Islet precursor cell (in vitro differentiated cells): ENCODE results near the gene TSACC.

Experiments used
- DNase-seq: peaks from one replicate; pipeline ENCODE4 v3.0.0-alpha.2; 2018

TSACC gene

DNA sequence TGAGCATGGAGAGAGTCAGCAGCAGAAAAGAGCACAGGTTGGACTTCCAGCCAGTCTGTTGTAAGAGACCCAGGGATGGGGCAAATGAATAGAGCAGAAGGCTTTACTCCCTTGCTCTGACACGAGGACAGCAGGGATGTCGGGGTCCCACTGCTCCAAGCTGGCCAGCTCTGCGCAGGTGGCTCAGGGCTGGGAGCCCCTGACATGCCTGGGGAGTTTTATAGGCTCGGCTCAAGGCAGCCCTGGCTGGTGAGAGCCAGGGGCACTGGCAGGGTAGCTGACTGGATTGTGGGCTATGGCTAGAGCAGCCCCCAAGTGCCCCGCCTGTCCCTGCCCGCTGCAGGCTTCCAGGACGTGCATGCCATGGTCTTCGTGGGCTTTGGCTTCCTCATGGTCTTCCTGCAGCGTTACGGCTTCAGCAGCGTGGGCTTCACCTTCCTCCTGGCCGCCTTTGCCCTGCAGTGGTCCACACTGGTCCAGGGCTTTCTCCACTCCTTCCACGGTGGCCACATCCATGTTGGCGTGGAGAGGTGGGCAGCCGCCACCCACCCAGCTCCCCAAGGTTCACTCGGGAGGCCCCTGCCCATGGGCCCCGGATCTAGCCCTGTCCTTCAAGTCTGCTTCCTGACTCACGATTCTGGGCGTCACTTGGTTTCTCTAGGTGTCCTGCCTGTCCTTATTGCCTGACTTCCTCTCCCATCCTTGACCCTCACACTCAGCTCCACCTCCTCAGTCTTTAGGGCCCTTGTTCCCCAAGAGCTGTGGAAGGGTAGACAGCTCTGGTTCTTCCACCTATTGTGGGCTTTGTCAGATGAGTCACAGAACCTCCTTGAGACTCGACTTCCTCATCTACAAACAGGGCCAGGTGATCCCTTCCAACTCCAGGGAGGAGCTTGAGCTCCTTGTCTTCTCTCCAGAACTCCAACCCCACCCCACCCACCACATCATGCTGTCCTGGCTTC, 38.9 kb downstream of the TSACC start:
- no peak for DNase-seq

- peak; percentile 83 for DNase-seq
Measured at GRCh38 chr1:156378557-156378956, 40.2 kb downstream of the TSACC start.

DNA sequence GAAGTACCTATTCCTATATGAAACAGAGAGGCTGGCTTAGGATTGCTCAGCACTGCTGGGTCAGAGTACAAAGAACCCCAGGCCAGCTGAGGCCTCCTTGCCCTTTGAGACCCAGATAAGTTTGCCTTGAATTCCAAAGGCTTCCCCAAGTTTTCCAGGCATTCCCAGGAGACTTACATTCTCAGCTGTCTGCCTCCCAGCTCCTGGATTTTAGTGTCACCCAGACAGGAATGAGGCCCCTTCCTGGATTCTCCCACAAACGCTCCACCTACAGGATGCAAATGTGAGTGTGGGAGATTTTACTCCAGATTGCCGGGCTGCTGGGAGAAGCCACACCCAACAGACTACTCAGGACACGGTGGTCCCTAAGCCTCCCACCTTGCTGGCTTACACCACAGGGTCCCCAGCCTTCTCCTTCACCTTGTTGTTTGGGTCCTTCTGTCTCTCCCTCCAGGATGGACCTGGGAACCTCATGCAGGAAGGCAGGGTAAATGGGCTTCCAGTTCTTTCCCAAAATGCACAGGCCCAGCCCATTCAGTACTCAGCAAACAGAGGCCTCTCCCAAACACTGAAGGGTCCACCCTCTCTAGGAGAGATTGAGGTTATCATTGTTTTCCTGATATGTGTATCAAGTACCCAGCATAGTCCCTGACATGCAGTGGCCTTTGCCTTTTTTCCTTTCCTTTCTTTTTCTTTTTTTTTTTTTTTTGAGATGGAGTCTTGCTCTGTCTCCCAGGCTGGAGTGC, 41.3 kb downstream of the TSACC start:
- DNase-seq: peak; percentile 89

GRCh38 chr1:156382561-156382960, 44.2 kb downstream of the TSACC start:
- peak; percentile 59 for DNase-seq

GRCh38 chr1:156383023-156383422, 44.7 kb downstream of the TSACC start:
- peak; percentile 87 for DNase-seq

GRCh38 chr1:156384007-156384406, 45.7 kb downstream of the TSACC start:
- no peak for DNase-seq

DNA sequence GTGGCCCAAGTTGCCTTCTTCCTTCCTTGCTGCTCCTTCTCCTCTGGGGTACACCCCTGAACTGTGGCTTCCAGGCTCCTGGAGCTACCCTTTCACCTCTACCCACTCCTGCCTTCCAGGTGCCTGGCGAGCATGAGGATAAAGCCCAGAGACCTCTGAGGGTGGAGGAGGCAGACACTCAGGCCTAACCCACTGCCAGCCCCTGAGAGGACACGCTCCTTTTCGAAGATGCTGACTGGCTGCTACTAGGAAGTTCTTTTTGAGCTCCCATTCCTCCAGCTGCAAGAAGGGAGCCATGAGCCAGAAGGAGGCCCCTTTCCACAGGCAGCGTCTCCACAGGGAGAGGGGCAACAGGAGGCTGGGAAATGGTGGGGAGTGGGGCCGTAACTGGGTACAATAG, 46.3 kb downstream of the TSACC start:
- no peak for DNase-seq

DNA sequence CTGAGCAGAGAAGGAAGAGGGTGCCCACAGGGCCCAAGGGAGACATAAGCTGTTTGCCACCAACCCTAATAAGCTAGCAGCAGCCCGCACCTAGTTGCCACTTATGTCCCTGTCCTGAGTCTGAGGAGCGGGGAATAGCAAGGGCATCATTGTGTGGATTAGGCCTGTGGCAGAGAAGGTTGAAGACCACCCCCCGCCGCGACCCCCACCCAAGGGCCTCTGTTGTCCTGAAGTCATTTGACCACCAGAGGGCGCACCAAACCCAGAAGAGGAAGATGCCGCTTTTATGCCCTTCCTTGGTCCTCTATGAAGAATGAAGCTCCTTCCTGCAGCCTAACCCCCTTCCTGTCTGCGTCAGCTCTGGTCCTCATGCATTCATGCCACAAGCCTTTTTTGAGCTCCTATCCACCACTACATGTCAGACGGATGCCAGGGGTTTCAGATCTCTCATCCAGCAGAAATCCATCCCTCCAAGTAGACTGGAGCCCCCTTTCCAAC, 47.3 kb downstream of the TSACC start:
- no peak for DNase-seq

DNA sequence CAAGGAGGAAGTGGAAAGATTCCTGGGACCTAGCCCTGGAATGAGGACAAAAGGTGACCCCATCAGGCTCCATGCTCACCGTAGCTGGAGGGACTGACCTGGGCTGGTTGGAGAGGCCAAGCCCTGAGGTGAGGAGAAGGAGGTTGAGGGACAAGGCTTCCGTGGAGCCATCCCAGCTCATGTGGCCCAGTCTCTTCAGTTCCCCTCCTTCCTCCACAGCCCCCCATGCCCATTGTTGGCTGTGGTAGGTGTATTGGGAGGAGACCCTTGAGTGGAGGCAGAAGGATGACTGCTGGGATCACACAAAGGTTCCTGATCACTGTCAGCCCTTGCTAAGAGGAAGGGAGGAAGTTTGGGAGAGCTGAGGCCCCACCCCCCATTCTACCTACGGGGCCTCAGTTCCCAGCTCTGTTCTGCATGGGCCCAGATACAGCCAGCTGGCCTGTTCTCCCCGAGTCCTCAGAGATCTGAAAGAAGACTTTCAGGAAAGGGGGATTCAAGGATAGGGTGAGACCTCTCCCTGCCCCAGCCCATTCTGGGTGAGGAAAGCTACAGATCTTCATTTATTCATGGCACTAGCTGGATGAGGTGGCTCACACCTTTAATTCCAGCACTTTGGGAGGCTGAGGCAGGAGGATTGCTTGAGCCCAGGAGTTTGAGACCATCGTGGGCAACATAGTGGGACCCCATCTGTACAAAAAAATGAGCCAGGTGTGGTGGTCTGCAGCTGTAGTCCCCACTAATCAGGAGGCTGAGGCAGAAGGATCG, 48.0 kb downstream of the TSACC start:
- DNase-seq: no peak

DNA sequence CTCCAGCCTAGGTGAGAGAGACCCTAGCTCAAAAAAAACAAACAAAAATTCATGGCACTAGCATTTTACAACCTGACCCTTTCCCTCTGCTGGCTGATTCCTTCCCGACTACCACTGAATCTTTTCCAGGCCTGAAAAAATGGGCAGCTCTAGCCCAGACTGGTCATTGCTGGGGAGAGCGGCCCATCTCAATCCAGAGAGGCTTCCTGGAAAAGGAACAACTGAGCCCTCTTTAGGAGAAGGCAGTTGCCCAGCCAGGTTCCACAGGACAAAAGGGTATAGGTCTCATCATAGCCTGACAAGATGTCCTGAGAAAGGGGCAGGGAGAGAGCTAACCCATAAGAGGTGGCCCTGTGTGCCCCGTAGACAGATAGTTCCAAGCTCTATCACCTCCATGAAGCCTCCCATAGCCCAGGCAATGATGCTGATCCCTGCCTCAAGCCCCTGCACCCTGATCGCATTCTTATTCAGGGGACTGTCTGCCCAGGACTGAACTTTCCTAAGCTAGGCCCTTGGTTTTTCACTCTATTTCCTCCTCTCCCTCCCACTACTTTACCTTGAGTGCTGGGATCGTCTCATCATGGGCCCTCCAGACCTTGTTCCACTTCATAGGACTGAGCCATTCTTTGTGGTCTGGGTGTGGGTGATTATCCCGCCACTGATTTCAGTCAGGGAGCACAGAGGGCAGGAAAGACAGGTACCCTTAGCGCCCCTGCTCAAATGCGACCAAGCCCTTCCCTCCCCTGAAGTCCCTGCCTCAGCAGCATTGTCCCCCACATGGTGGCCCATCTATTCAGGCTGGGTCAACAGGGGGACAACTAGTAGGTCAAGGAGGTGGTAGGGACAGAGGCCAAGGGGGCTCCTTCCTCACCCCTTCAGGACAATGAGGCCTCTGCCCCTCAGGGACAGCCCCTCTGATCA, 48.9 kb downstream of the TSACC start:
- DNase-seq: no peak

- no peak for DNase-seq
Measured at GRCh38 chr1:156387870-156388173, 49.5 kb downstream of the TSACC start.

GRCh38 chr1:156388174-156389137, 50.1 kb downstream of the TSACC start:
- peak; percentile 94 for DNase-seq

DNA sequence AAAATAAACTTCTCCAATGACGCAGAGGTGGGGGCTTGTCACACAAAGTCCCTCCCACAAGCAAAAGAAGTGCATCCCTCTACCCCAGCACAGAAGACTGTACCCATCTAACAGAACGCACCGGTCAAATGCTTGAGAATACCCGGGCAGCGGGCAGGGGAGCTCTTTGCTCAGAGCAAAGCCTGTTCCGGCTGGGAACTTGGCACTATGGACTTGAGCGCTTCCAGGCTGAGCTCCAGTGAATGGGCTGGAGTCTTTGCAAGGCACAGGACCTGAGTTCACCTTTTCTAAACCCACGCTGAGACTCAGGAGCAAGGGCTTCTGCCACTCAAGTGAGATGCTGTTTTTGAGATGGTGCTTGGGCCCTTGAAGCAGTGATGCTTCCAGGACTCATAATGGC, 51.0 kb downstream of the TSACC start:
- DNase-seq: no peak

DNA sequence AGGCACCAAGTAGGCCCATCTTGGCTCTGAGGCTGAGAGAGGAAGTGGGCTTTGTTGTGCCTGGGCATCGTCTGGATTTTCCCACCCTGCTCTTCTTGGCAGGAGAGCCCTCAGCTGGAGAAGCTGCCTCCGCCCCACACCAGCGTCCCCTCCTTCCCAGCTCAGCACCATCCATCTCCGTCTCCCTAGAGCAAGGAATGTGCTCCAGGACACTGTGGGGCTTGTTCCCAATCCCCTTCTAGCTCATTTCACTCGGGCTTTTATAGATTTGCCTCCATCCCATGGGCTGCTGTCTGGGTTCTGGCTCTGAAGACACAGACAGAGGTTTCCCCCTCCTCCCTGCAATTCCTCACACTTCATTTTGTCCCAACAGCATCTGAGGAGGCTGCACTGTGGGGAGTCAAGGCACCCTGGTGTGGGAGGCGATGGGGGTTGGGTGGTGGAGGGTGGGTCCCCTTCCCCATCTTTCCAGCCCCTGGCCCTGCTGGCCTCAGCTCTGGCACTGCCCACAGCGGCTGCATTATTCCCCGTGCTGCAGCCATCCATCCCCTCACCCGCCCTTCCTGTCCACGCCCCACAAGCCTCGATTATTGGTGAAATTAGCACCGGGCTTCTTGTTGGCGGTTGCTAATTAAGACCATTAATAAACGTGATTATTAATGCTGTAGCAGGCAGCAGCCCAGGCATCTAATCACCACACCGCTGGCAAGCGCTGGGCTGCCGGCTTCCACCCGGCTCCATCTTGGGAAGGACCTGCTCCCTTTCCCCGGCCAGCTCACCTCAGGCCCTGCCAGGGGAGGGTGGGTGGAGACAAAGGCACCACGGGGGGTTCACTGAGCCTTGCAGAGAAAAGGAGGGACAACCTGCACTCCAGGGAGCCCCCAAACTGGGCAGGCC, 52.4 kb downstream of the TSACC start:
- DNase-seq: no peak

- DNase-seq: no peak
Measured at GRCh38 chr1:156391366-156391677, 53.0 kb downstream of the TSACC start.

DNA sequence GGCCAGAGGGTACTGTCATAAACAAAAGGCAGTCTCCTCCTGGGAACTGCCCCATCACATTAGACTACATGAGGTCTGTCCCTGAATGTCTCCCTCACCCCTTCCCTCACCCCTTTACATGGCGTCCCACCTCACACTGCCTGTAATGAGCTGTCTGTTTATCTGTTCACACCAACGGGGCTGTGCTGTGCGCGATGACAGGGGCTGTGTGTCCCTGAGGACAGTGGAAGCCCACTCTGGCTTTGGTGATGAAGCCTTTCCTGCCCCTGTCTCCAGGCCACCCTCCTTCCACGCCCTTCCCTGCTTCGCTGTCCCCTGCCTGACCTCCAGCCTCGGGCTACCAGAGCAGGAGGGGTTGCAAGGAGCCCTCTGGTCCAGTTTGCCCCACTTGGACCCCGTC, 53.4 kb downstream of the TSACC start:
- no peak for DNase-seq

DNA sequence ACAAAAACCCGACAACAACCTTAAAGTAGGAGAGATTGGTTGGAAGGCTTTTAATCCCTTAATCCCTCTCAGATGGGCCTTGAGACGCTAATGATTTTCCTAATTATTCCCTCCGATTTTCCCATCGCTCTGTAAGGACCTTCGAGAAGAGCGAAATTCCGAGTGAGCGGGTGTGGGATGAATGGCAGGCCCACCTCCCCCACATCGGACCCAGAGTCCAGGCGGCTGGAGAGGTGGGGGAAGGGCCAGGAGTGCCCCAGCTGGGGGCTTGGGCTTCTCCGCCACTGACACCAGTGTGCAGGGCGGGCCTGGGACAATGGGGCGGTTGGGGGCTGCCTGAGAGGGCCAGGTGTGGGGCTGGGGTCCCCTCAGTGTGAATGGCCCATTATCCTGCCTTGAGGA, 54.1 kb downstream of the TSACC start:
- DNase-seq: peak; percentile 71

DNA sequence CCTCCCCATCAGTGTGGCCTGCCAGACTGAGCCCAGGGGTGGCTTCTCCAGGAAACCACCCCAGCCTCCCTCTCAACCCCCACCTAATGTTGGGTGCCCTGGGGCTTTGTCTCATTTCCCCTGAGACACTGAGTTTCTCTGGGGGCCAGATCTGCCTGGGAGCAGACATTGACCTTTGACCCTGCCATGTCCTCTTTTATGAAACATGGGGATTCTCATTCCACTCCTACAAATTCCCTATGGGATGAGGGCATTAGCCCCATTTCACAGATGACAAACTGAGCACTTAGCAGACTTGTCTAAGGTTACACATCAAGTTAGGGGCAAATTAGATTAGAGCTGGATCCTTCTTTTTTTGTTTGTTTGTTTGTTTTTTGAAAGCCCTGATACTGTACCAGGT, 54.8 kb downstream of the TSACC start:
- no peak for DNase-seq

GRCh38 chr1:156394082-156394481, 55.8 kb downstream of the TSACC start:
- no peak for DNase-seq

DNA sequence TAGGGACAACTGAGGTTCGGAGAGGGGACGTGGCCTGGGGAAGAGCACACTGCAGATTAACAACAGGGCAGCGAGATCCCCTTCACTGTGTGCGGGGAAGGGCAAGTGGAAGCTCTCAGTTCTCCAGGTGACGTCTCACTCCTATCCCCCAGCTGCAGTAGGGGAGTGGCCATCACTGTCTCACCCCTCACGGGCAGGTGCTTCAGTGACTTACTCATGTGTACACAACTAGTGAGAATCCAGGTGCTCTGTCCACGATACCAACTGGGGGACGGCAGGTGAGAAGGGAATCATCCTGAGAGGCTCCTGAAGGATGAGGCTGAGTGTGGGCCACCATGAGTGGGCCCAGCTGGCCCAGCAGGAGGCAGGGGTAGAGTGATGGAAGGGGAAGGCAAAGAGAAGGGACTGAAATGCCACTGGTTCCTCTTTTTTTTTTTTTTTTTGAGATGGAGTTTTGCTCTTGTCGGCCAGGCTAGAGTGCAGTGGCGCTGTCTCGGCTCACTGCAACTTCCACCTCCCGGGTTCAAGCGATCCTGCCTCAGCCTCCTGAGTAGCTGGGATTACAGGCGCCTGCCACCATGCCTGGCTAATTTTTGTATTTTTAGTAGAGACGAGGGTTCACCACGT, 56.6 kb downstream of the TSACC start:
- no peak for DNase-seq
